Measurements from ENCODE around the gene ZFYVE28.
"Not testable (repeated sequence)": the region's sequence is repeated elsewhere in the genome, so short reads cannot be mapped to it uniquely, and the experiment has no call there.

The ZFYVE28 gene

DNA sequence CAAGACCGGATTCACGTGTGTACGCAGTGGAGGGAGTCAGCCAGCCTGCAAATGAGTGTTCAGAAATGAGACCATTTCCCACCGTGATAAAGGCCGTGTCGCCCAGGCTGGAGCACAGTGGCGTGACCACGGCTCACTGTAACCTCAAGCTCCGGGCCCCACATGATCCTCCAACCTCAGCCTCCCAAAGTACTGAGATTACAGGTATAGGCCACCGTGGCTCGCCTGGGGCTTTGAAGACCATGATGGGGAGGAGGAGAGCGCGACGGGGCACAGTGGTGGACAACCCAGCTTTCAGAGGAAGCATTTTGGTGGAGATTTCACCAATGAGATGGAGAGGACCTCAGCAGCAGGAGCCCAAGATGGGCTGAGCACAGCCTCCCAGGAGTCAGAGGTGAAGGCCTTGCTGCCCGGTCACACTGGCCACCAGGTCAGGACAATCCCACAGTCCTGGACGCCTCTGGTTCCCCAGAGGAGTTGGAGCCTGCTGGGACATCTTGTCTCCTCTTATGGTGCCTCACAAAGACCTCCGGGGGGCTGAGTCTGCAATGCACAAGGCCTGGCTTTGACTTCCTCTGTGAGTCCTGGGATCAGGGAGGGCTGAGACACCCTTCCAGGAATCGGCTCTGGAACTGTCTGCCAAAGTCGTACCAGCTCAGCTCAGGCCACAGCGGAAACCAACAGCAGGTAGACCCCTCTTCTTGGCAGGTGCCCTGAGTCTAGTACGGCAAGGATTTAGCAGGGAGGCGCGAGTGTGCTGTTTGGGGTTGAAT is 134.1 kb downstream of the ZFYVE28 start:
- no peak for DNase-seq

DNA sequence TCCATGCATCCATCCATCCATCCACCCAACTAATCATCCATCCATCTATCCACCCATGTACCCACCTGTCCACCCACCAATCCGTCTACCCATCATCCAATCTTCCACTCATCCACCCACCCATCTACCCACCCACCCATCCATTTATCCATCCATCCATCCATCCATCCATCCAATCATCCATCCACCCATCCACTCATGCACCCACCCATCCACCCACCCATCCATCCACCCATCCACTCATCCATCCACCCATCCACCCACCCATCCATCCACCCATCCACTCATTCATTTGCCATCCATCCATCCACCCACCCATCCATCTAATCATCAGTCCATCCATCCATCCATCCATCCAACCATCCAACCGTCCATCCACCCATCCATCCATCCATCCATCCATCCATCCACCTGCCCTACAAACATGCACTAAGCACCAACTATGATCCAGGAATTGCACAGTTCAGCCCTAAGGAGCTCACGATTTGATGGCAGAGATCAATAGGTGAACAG is 135.2 kb downstream of the ZFYVE28 start:
- no peak for DNase-seq

DNA sequence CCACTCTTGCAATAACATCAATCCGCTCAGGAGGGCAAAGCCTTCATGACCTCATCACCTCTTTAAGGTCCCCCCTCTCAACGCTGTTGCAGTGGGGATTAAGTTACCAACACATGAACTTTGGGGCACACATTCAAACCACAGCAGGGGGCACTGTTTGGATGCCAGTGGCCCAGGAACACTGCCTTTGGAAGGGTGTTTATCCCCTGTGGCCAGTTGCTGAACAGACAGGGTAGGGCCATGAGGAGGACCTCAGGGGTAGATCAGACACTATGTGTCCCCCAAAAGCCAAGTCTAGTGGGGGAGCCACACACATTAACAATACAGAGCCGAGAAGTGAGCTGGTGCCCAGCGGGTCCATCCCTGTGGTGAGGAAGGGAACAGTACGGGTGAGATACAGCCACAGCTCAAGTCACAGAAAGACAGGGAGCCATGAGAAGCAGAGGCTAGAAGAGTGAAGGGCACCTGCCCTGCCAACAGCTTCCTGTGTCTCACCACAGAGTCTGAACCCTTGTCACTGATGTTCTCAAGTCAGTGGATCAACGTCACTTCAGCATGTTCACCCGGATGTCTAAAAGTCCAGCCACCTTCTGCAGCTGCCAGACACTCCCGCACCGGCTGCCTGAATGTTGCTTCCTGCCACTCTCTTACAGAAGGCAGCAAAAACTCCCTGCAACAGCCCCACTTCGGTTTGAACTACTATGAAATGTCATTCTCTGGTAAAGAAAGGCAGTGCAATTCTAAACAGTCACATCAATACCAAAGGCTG is 136.7 kb downstream of the ZFYVE28 start:
- DNase-seq, result peak; percentile 52

DNA sequence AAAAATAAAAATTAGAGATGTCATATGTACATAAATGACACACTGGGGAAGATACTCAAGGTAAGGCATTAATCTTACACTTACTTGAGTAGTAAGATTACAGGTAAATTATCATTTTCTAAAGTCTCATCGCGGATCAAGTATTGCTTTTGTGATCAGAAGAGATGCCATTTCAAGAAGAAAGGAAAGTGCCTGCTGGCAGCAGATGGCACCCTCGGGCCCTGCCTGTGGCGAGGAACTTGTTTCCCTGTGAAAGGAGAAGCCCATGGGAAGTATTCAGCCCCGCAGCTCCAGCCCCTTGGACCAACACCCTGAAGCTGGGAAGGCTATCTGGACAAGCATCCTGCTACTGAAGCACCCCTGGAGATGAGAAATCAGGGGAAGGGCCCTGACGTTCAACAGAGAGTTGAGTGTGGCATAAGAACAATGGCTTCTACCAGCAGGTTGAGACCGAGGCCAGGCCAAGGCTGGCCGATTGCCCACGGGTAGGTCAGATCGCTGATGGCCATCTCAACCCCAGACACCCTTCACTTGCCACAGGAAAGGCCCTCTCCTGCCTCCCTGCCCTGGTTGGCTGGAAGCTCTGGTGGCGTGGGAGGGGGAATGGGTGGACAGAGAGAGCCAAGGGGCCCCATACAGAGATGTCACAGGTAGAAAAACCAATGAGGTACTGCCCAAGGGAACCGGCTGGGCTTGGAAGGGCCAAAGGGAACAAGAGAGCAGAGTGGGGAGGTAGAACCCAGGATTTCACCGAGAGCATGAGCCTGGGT is 137.7 kb downstream of the ZFYVE28 start:
- DNase-seq, result no peak

DNA sequence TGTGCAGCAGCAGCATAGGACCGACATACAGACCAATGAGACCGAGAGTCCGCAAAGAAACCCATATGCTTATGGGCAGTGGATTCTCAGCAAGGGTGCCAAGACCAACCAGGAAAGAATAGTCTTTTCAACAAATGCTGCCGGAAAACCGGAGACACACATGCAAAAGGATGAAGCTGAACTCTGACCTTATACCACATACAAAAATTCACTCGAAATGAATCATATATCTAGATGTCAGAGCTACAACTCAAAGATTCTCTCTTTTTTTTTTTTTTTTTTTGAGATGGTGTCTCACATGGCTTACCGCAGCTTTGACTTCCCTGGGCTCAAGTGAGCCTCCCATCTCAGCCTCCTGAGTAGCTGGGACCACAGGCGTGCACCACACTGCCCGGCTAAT is 140.5 kb downstream of the ZFYVE28 start:
- no peak for DNase-seq

DNA sequence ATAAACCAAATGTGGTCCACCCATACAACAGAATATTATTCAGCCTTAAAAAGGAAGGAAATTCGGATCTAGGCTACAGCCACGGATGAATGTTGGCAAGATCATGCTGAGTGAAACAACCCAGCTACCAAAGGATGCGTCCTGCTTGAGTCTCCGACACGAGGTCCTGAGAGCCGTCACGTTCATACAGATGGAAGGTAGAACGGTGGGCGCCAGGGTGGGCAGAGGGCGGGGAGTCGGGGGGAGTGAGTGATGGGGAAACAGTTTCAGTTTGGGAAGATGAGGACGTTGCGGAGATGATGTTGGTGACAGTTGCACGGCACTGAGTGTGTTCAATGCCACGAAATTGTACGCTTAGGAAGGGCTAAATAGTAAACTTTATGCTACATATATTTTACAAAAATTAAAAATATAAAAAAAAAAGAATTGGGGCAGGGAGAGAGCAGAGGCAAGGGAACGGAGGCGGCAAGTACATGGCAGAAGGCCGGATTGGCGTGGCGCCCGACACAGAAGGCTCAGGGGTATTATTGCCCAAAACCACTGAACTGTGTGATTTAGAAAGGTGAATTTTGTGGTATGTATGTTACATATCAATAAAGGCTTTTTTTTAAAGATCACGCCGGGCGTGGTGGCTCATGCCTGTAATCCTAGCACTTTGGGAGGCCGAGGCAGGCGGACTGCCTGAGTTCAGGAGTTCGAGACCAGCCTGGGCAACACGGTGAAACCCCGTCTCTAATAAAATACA is 141.7 kb downstream of the ZFYVE28 start:
- DNase-seq, result no peak

DNA sequence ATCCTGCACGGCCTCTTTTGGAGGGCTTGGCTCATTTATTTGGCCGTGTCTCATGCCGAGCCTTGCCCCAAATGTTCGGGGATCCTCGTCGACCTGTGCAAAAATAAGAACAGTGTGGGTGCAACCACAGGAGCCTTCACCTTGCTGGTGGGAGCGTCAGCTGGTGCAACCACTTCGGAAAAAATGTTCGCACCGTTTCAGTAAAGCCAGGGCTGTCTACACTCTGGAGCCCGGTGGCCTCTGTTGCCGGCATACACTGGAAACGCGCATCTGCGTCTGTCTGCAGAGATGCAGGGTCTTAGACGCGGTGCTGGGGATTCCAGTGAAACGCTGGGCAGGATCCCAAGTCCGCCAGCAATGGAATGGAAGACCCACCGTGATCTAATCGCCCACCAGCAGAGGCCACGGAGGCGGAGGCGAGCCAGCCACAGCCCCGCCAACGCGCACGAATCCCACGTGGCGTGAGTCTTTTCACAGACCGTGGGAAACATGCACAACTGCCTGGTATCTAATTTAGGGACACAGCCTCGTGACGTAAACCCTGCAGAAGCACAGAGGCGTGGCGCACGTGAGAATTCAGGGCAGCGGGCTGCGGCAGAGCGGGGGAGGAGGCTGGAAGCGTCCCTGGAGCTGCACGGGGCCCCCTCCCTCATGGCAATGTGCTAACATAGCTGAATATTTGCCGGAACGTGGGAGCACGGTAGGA is 142.7 kb downstream of the ZFYVE28 start:
- no peak for DNase-seq

DNA sequence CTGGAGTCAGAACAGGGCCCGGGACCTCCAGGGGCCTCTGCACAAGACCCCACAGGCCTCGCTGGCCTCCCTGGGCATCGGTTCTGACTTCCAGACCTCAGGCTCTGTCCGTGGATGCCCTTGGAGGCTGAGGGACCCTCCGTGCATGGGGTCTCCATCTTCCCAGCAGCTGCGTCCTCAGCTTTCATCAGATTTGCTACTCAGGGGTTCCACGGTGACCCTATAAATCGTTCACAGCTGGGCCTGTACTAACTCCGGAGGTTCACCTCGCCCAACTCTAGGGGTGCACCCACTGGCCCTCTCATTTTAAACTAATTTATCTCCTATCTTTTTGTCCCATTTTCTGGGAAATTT is 143.4 kb downstream of the ZFYVE28 start:
- DNase-seq, result not testable (repeated sequence)

DNA sequence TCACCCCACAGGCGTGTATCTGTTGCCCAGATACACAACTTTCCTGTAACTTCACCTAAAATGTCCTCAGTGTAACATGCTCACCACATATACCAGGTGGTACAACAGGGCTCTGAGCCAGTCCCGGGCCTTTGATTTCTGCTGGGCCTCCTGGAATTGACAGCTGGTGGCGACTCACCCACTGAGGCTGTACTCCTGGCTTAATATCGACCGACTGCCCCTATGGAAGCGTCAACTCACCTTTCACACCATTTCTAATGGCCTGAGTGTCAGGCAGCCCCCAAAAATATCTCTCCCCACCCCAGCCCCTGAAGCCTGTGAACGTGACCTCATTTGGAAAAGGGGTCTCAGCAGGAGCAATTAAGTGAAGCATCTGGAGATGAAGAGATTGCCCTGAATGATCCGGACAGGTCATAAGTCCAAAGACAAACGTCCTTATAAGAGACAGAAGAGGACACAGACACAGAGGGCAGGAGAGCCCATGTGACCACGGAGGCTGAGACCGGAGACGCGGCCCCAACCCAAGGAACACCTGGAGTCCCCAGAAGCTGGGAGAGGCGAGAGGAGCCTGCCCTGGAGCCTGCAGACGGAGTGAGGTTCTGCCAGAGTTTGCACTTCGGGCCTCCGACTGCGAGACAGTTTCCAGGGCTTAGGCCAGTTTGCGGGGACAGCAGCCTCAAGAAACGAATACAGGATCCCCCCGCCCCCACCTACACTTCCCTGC is 144.0 kb downstream of the ZFYVE28 start:
- no peak for DNase-seq

DNA sequence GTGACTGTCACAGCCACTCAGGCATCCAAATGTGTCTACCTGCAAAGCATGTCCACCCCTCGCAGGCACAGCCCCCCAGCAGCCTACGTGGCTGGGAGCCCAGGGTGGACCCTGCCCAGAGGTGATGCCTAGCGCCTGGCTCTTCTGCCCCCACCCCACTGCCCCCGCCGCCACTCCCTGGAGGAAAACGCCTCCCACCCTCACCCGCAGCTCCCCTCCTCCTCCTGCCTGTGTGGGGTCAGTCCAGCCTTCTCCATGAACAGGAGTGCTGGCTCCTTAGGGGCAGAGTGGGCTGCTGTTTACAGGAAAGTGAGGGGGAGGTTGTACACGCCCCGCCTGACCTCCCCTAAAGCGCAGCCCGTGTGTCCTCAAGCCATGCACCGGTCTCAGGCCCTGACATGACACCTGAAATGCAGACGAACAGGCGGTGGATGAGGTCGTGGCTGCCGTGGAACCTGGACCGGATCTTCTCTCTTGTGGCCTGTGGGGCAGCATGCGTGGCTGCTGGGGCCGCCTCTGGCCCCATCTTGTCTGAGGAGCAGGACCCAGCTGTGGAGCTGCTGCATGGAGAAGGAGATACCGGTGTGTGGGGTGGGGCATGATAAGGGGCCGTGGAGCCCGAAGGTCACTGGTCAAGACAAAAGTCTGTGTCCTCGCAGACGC is 144.7 kb downstream of the ZFYVE28 start:
- DNase-seq, result no peak

DNA sequence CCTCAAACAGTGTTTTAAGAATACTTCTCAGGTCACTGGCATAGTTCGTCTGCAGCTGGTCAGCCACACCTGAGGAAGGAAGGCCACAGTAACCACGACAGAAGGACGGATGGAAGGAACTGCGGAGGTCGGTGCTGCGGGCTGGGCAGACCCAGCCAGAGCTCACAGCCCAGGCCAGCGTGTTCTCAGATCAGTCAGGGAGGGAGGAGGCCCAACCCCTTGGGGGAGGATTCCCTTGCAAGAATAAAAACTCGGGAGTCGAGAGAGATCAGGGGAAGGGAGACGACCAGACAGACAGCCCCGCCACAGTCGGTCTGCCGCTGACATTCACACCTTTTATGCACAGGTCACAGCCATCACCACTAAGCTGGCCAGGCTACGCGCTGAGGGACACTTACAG is 145.2 kb downstream of the ZFYVE28 start:
- no peak for DNase-seq

DNA sequence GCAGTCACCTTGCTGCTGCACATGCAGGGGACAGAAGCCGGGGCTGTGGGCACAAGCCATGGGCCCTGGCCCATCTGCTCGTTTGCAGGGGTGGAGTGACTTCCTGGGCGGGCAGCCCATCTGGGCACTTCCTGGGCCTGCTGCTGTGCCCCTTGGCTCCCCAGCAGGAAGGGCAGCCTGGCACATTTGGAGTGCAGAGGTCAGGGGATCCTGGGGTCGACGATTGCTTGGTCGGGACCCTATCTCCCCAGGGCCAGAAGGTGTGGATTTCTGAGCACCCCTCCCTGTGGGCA is 145.7 kb downstream of the ZFYVE28 start:
- no peak for DNase-seq

DNA sequence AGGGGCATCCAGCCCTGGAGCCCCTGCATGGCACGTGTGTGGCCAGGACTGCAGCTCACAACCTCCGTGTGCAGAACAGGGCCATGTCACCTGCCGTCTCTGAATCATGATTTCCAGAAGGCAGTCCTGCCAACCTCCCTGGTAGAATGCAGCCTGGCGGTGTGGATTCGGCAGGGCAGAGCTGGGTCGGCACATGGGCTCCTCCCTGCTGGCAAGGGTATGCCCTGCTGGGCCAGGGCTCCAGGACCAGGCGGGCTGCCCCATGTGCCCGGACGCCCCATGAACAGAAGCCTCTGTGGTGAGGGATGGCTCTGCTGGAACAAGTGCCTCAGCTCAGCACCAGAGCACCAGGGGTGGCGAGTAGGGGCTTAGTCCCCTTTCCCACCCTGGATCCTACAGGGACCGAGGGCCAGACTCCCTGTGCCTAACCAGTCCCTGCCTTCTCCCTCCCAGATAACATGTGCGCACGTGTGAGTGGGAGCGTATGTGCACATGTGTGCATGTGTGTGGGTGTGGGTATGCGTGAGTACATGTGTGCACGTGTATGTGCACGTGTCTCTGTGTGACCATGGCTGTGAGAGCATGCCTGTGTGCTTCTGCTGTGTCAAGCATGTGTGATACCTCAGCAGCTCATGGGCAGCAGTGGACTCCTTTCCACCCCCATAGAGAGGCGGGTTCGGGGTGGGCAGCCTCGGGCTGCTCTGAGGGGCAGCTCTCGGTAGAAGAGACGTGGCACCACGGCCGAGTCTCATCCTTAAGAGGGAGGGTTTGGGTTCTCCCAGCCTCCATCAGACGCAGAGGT is 146.2 kb downstream of the ZFYVE28 start:
- DNase-seq, result no peak

DNA sequence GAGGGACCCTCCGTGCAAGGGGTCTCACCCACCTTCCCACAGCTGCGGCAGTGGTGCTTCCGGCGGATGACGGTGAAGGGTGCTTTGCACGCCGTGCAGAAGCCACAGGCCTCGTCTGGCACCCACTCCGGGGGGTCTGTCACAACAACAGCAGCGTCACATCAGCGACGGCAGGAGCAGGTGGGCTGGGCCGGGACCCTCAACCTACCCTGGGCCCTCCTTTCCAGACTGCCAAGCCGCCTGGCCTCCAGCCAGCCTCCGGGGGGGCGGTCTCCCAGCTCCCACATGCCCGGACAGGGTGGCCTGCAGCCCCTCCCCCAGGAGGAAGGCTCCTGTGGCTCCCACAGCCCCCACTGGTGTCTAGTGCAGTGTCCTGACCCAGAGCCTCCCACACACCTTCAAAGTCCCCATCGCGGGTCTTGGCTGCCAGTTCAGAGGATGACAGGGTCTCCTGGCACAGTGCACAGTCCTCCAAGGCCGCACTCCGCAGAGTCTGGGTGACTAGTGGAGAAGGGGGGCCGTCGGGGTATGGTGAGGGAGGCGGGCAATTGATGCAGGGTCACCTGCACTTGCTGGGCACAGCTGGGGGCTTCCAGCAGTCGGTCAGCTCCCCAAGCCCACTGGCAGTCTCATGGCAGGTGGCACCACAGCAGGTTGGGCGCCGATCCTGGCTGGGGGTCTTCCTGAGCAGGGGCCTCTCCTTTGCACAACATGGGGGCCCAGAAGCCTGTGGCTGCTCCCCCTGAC is 147.0 kb downstream of the ZFYVE28 start:
- DNase-seq, result no peak

DNA sequence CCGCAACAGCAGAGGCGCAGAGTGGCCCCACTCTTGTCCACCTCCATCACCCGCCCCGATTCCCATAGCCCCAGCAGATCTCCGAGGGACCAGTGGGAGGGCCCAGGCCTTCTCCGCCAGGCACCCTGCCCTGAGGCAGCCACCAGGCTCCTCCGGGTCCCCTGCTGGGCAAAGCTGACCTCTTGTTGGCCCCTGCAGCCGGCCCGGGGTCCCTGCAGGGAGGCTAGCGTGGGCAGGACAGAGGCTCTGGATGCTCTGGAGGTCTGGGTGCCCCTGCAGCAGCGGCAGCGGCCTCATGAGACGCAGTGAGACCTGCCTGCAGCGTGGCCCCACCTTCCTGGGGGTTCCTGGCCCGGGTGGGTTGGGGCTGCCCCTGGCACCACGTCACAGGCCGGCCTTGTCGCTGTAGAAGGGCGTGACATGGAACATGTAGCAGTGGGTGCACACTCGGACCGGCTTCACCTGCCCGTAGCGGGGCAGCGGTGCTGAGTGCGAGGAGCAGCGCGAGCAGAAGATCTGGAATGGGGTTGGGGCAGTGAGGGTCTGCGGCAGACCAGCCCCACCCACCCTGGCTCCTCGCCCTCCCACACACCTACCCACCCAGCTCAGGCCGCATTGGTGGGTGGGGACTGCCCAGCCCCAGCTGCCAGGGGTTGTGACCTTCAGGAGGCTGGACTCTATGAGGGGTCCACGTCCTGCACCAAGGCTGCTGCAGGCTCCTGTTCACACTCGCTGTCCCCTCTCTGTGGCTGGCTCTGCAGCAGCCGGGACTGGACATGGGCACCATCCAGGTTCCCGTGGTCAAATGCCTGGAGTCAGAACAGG is 147.9 kb downstream of the ZFYVE28 start:
- DNase-seq, result no peak

DNA sequence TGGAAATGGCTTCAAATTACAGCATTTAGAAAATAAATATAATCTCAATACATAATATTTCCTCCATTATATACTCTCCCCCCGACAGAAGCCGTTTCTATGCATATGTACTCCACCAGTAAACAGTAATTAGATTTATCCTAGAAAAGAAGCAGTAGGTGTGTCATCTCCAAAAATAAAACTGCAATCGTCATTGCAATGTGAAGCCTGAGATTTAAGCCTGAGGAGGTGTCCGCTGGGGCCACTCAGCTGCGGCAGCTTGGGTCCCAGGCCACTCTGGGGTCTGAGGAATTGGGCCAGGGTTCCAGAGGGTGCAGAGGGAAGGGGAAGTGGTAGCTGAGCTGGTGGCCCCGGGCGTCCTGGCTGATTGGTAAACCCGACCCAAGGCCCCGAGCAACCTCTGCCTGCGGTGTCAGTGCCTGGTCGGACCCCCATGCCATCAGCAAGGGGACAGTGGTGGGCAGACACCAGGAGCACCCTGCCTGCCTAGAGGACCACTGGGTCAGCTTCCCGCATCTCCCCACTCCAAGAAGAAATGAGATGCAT is 148.8 kb downstream of the ZFYVE28 start:
- DNase-seq, result no peak

DNA sequence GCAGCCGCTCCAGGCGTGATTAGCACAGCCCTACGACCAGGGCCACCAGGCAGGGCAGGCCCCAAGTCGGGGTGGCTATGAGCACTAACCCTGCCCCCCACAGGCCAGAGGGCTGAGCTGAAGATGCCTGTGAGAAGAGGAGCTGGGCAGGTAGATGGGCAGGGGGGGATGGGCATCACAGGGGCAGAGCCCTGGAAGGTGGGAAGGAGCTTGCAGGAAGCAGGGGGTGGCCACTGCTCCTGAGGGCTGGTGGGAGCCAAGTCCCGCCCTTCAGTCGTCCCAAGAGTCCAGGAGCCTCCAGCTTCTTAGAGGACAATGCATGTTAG is 149.3 kb downstream of the ZFYVE28 start:
- DNase-seq, result no peak

All from hematopoietic multipotent progenitor cell treated with erythropoietin and hydrocortisone succinate and interleukin-3 and kit ligand, for 8 days (in vitro differentiated cells).